H1 (cell line): ENCODE results near the gene GNG13. TPM values are rescaled to one million over a fixed set of nuclear protein-coding genes. Genes with fewer than 3 reads are reported as not detected.
"Not testable (repeated sequence)": the region's sequence is repeated elsewhere in the genome, so short reads cannot be mapped to it uniquely, and the experiment has no call there.

Experiments used
- CTCF ChIA-PET: fragments of 300-600 bp; sonication (Branson Sonifier 250); formaldehyde crosslinking; loops from one replicate; lab custom pipeline; 2021; ENCODE audit not compliant: partially characterized antibody; lab: Charles Lee
- POLR2A ChIA-PET: fragments of 300-600 bp; sonication (Branson Sonifier 250); formaldehyde crosslinking; loops from one replicate; lab custom pipeline; 2021; ENCODE audit warnings: inconsistent platforms; ENCODE audit not compliant: partially characterized antibody; lab: Charles Lee
- DNase-seq, 2 experiments: peaks; one replicate each; pipeline versions ENCODE4 v3.0.0 to v3.0.0-alpha.2; 2010 to 2022; ENCODE audit warnings: low spot score in 2 of 2, low read depth in 1 of 2, mixed read lengths in 1 of 2
- FAIRE-seq: peaks from 2 replicates; lab custom pipeline; 2011; peaks lifted over from hg19 to GRCh38; lab: Jason Lieb, UNC
- H2AFZ ChIP-seq: 2 replicates; pipeline ENCODE4 v1.8.1; 2012; ENCODE audit warnings: low read length, inconsistent platforms
- H2AK5ac ChIP-seq: 2 replicates; pipeline ENCODE4 v1.6.1; 2013; ENCODE audit warnings: low read depth, low read length
- H2BK120ac ChIP-seq: replicated peaks from 2 replicates; pipeline ENCODE3; 2013; ENCODE audit warnings: low read depth, low read length, inconsistent platforms
- H2BK12ac ChIP-seq: 2 replicates; pipeline ENCODE4 v1.6.1; 2013; ENCODE audit warnings: low read depth, low read length
- H2BK15ac ChIP-seq: 2 replicates; pipeline ENCODE4 v1.6.1; 2013; ENCODE audit warnings: low read length
- H2BK20ac ChIP-seq: 2 replicates; pipeline ENCODE4 v1.6.1; 2013; ENCODE audit warnings: low read length
- H2BK5ac ChIP-seq: 2 replicates; pipeline ENCODE4 v1.6.1; 2013; ENCODE audit warnings: low read depth, low read length
- H3K14ac ChIP-seq: 2 replicates; pipeline ENCODE4 v1.6.1; 2013; ENCODE audit warnings: inconsistent platforms; ENCODE audit not compliant: insufficient read length
- H3K18ac ChIP-seq: 2 replicates; pipeline ENCODE4 v1.6.1; 2013; ENCODE audit warnings: low read length; ENCODE audit errors: extremely low read depth
- H3K23ac ChIP-seq: 2 replicates; pipeline ENCODE4 v1.6.1; 2013; ENCODE audit warnings: inconsistent platforms; ENCODE audit not compliant: insufficient read length
- H3K23me2 ChIP-seq: 2 replicates; pipeline ENCODE4 v1.6.1; 2013; ENCODE audit warnings: low read depth, low read length
- H3K27ac ChIP-seq: 2 replicates; pipeline ENCODE4 v1.6.1; 2011; ENCODE audit warnings: low read depth, low read length, inconsistent platforms
- H3K27me3 ChIP-seq, 4 experiments: replicated peaks in 1 of 4; 1 replicate in 1 of 4; 2 replicates in 3 of 4; pipeline versions ENCODE4 v1.6.1 to v1.8.1; 2011 to 2013; ENCODE audit warnings: low read length in 3 of 4, mild to moderate bottlenecking in 3 of 4, inconsistent platforms in 2 of 4, mixed read lengths in 2 of 4, moderate library complexity in 1 of 4; ENCODE audit not compliant: control insufficient read depth in 3 of 4, insufficient read depth in 3 of 4; ENCODE audit errors: extremely low read depth in 1 of 4
- H3K36me3 ChIP-seq, 4 experiments: 2 replicates each; pipeline versions ENCODE4 v1.6.1 to v1.8.1; 2011 to 2013; ENCODE audit warnings: mild to moderate bottlenecking in 4 of 4, low read length in 3 of 4, moderate library complexity in 2 of 4, control low read depth in 1 of 4, inconsistent platforms in 1 of 4; ENCODE audit not compliant: insufficient read depth in 4 of 4, control insufficient read depth in 2 of 4
- H3K4ac ChIP-seq: replicated peaks from 2 replicates; pipeline ENCODE3; 2013; ENCODE audit warnings: low read length, low read depth, mixed read lengths, inconsistent platforms; ENCODE audit not compliant: insufficient read length
- H3K4me1 ChIP-seq, 4 experiments: replicated peaks in 1 of 4; 1 replicate in 1 of 4; 2 replicates in 3 of 4; pipeline versions ENCODE4 v1.6.1 to v1.8.1; 2011 to 2013; ENCODE audit warnings: low read length in 3 of 4, inconsistent platforms in 2 of 4, mixed read lengths in 1 of 4; ENCODE audit not compliant: insufficient read depth in 4 of 4, control insufficient read depth in 3 of 4
- H3K4me2 ChIP-seq, 2 experiments: 2 replicates each; pipeline versions ENCODE4 v1.6.1 to v1.8.1; 2011 to 2013; ENCODE audit warnings: low read depth in 2 of 2, low read length in 2 of 2, control low read depth in 1 of 2, inconsistent platforms in 1 of 2, mild to moderate bottlenecking in 1 of 2; ENCODE audit not compliant: insufficient read depth in 1 of 2
- H3K4me3 ChIP-seq, 4 experiments: fragments of 200-600, 300-600 bp in 1 of 4; sonication (generic), shearing (Covaris generic), sonication (Bioruptor Twin) in 1 of 4; 2 replicates each; pipeline versions ENCODE4 v1.5.1 to v1.8.1; 2011 to 2016; ENCODE audit warnings: low read length in 4 of 4, low read depth in 3 of 4, control low read depth in 2 of 4, inconsistent platforms in 2 of 4, mild to moderate bottlenecking in 2 of 4, mixed read lengths in 1 of 4, moderate library complexity in 1 of 4; ENCODE audit not compliant: insufficient read depth in 2 of 4; ENCODE audit errors: extremely low read depth in 1 of 4
- H3K56ac ChIP-seq: replicated peaks from 2 replicates; pipeline ENCODE3; 2013; ENCODE audit warnings: low read depth, mild to moderate bottlenecking, mixed read lengths, low read length, inconsistent platforms; ENCODE audit not compliant: insufficient read length
- H3K79me1 ChIP-seq: 2 replicates; pipeline ENCODE4 v1.6.1; 2013; ENCODE audit warnings: low read depth, low read length, control low read depth
- H3K79me2 ChIP-seq, 2 experiments: 2 replicates each; pipeline versions ENCODE4 v1.6.1 to v1.8.1; 2012 to 2013; ENCODE audit warnings: low read length in 2 of 2, mild to moderate bottlenecking in 2 of 2, inconsistent platforms in 1 of 2; ENCODE audit not compliant: insufficient read depth in 2 of 2, control insufficient read depth in 1 of 2
- H3K9ac ChIP-seq, 4 experiments: replicated peaks in 1 of 4; 1 replicate in 1 of 4; 2 replicates in 3 of 4; pipeline versions ENCODE4 v1.6.1 to v1.8.1; 2011 to 2013; ENCODE audit warnings: low read depth in 3 of 4, low read length in 3 of 4, control low read depth in 2 of 4, mild to moderate bottlenecking in 2 of 4, moderate library complexity in 2 of 4, inconsistent platforms in 1 of 4; ENCODE audit errors: extremely low read depth in 1 of 4
- H3K9me3 ChIP-seq, 2 experiments: 2 replicates each; pipeline versions ENCODE4 v1.6.1 to v1.8.1; 2012 to 2013; ENCODE audit warnings: mild to moderate bottlenecking in 2 of 2, moderate library complexity in 2 of 2, control low read depth in 1 of 2, inconsistent platforms in 1 of 2, low read depth in 1 of 2, low read length in 1 of 2, mixed read lengths in 1 of 2; ENCODE audit not compliant: insufficient read depth in 2 of 2
- H4K20me1 ChIP-seq, 2 experiments: replicated peaks in 1 of 2; 2 replicates each; pipeline versions ENCODE3 to v1.8.1; 2011 to 2013; ENCODE audit warnings: inconsistent platforms in 2 of 2, low read length in 2 of 2, mild to moderate bottlenecking in 1 of 2; ENCODE audit not compliant: insufficient read depth in 2 of 2, control insufficient read depth in 1 of 2
- H4K5ac ChIP-seq: 2 replicates; pipeline ENCODE4 v1.6.1; 2013; ENCODE audit warnings: low read length, low read depth, mixed read lengths, inconsistent platforms; ENCODE audit not compliant: insufficient read length
- H4K8ac ChIP-seq: 2 replicates; pipeline ENCODE4 v1.8.0; 2013; ENCODE audit warnings: mild to moderate bottlenecking, moderate library complexity, low read length, inconsistent platforms; ENCODE audit not compliant: insufficient read depth; ENCODE audit errors: extremely low read depth
- H4K91ac ChIP-seq: replicated peaks from 2 replicates; pipeline ENCODE3; 2013; ENCODE audit warnings: low read length, mixed read lengths, inconsistent platforms; ENCODE audit not compliant: insufficient read length
- WGBS, 2 experiments: shearing (Covaris generic) in 1 of 2; methylation state at CpG; one replicate each; pipeline versions ENCODE4 v1.1.6 to v1.1.7; 2013 to 2015; ENCODE audit warnings: low lambda C conversion rate in 2 of 2, mixed read lengths in 2 of 2, inconsistent platforms in 1 of 2, low coverage in 1 of 2, missing lambda C conversion rate in 1 of 2; ENCODE audit not compliant: insufficient replicate concordance in 2 of 2, insufficient coverage in 1 of 2, insufficient read length in 1 of 2; ENCODE audit errors: extremely low coverage in 1 of 2, missing lambda C conversion rate in 1 of 2; 5-methylcytosine and 5-hydroxymethylcytosine counted together
- polyA plus RNA-seq, 7 experiments: library from polyadenylated mRNA; depleted of rRNA in 3 of 7; stranded (reverse) in 5 of 7; unstranded in 2 of 7; fragments of >200 nt in 5 of 7; fragments of 200-250 nt in 2 of 7; gene quantifications; 1 replicate in 5 of 7; 2 replicates in 1 of 7; 4 replicates in 1 of 7; pipeline versions ENCODE4 v1.2.1 to v1.2.3, GENCODE V29; 2011 to 2013; ENCODE audit warnings: missing spikeins in 2 of 7, mixed read lengths in 2 of 7
- total RNA-seq: library from RNA; stranded (reverse); fragmentation: NEBNext Ultra II Directional; extraction: Animal tissue kit (Norgen Biotek cat#: 25700); gene quantifications from 2 replicates; pipeline ENCODE4 v1.2.1, GENCODE V29; 2021

Gene GNG13
- total and polyA plus RNA-seq, 2 of the 8 experiments (the other 6 are each of a cell fraction or from before 2014, with no cell fraction given) = not detected

GRCh38 chr16:820044-820408 lies 19.5 kb upstream of the GNG13 start:
- H4K8ac ChIP-seq, H2BK120ac ChIP-seq, FAIRE-seq, H3K18ac ChIP-seq, H2BK12ac ChIP-seq, H3K9ac ChIP-seq, H2BK15ac ChIP-seq, H3K23ac ChIP-seq, H3K4ac ChIP-seq, POLR2A ChIA-PET, H3K79me1 ChIP-seq, H2AFZ ChIP-seq, H3K27me3 ChIP-seq, H2BK20ac ChIP-seq, H4K91ac ChIP-seq, H4K5ac ChIP-seq, H3K36me3 ChIP-seq, H3K27ac ChIP-seq, H3K4me3 ChIP-seq, H3K79me2 ChIP-seq, H3K4me2 ChIP-seq, H3K4me1 ChIP-seq, H3K14ac ChIP-seq, H4K20me1 ChIP-seq, DNase-seq, H2BK5ac ChIP-seq, H3K56ac ChIP-seq, H3K23me2 ChIP-seq, H2AK5ac ChIP-seq: not testable (repeated sequence)
- 93% methylated on average over 8 of the region's 10 CpGs; no CpG with 5 or more reads in 1 of the 2 experiments for WGBS, 2 experiments
- CTCF ChIA-PET = interaction anchor here (0.9 to 1.1 kb wide), 2 partner anchors 58 to 235 kb away, joined by 3 read pairs; no protein-coding TSS in a partner anchor
- peaks cover 4 to 16% of the 10 kb centered on the region in 2 experiments; a peak in 3 of 4 replicates for H3K9me3 ChIP-seq
